Astrocyte (in vitro differentiated cells and primary cell): ENCODE measurements around the gene SMPD3.

Experiments
- EZH2 ChIP-seq: IDR thresholded peaks from 2 replicates; pipeline ENCODE4 v1.6.1; 2012; ENCODE audit warnings: mild to moderate bottlenecking, low read length, inconsistent platforms; ENCODE audit not compliant: insufficient read depth
- TF ChIP-seq, protein P1 (sequence below): IDR thresholded peaks from 2 replicates; pipeline ENCODE4 v1.5.1; 2011; ENCODE audit warnings: low read depth, mild to moderate bottlenecking, inconsistent platforms, low read length, moderate library complexity; ENCODE audit not compliant: insufficient read depth

- TF ChIP-seq, protein P1, sequence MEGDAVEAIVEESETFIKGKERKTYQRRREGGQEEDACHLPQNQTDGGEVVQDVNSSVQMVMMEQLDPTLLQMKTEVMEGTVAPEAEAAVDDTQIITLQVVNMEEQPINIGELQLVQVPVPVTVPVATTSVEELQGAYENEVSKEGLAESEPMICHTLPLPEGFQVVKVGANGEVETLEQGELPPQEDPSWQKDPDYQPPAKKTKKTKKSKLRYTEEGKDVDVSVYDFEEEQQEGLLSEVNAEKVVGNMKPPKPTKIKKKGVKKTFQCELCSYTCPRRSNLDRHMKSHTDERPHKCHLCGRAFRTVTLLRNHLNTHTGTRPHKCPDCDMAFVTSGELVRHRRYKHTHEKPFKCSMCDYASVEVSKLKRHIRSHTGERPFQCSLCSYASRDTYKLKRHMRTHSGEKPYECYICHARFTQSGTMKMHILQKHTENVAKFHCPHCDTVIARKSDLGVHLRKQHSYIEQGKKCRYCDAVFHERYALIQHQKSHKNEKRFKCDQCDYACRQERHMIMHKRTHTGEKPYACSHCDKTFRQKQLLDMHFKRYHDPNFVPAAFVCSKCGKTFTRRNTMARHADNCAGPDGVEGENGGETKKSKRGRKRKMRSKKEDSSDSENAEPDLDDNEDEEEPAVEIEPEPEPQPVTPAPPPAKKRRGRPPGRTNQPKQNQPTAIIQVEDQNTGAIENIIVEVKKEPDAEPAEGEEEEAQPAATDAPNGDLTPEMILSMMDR = no peak
- TF ChIP-seq EZH2 = no peak
Measured at GRCh38 chr16:68353366-68353765, 94.9 kb downstream of the SMPD3 start.
